Measurements from ENCODE around the gene NLRP3.

DNA sequence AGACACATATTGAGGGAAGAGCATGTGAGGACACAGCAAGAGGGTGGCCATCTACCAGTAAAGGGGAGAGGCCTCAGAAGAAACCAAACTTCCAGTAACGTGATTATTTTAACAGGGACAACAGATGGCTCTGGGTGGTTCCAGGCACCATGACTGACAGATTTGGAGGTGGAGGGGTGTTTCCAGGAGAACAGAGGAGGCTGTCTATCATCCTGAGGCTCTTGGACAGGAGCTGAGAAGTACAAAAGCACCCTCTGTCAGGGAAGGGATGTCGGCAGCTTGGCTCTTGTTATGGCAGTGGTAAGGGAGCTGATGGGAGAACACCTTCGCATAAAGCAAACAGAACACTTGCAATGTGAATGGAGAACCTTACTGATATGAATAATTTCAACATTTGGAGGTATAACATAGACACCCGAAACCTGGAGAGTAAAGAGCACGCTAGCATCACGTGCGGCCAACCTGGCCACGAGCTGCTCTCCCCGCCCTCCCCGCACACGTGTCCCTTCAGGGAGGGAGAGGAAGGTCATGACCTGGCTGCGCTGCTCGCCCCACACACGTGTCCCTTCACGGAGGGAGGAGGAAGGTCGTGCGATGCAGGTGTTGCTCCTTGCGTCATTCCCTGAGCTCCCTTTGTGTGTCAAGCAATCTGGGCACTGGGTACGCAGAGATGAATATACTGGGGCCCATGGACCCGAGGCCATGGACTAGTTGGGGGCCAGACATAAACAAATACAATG lies 37.5 kb upstream of the NLRP3 start:
- TF ChIP-seq TBL1XR1 (IDR thresholded peaks at IDR 0.05; ENCODE audit: low read depth, low read length) (no peak), GABPA (IDR thresholded peaks at IDR 0.05; ENCODE audit: low read depth) (no peak), POLR2A (IDR thresholded peaks at IDR 0.05; ENCODE audit: low read depth, low read length) (no peak), TARDBP (IDR thresholded peaks at IDR 0.05; ENCODE audit: borderline replicate concordance) (no peak), GATAD2B (conservative IDR thresholded peaks at IDR 0.05; ENCODE audit: low read depth) (no peak), EP300 (IDR thresholded peaks at IDR 0.05; ENCODE audit: borderline replicate concordance in 1 of 2, control insufficient read depth in 1 of 2, low read depth in 2 of 2, low read length in 2 of 2) (no peak), SUZ12 (IDR thresholded peaks at IDR 0.05; ENCODE audit: unreplicated experiment) (no peak), PAX8 (IDR thresholded peaks at IDR 0.05) (no peak), CREM (IDR thresholded peaks at IDR 0.05; ENCODE audit: low read depth) (no peak)
